Measurements from ENCODE around the gene PPP1R13B.

The PPP1R13B gene

GRCh38 chr14:103880348-103881267 is 33.2 kb upstream of the PPP1R13B start:
- peak; percentile 11 for DNase-seq

DNA sequence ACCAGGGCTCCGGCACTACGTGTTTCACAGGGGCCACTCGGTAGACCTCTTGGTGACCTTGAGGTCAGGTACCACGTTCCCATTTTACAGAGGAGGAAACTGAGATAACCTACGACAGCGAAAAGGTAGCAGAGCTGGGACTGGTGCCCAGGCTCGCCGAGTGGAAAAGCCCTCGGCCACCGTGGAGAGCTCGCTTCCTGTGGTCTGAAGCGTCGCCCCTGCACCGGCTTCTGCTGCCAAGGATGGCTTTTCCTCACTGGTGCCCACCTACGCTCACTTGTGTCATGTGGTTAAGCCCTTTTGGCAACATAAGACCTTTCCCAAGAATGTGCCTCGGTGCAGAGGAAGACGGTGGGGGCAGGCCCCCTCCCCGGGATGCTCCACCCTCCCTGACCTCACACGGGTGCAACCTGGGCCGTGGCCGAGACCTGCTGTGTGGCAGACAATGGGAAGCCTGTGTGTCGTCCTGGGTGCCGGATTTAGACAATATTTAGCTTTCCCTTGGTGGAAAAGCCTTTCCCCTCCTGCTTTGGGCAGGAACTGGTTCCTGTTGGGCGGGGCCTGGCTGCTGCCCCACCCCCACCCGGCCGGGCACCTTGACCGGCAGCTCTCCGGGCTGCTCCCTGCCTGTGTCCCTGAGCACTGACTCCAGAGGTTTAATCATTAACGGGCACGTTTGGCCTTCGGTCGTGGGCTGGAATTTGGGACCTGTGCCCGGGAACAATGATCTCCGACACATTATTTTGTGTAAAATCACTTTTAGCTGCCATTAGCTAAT is 32.4 kb upstream of the PPP1R13B start:
- DNase-seq, result no peak

- DNase-seq, result no peak
These were observed 31.8 kb upstream of the PPP1R13B start for GRCh38 chr14:103879118-103879569.

- no peak for DNase-seq
These were observed 30.8 kb upstream of the PPP1R13B start for GRCh38 chr14:103878180-103878579.

GRCh38 chr14:103875010-103875409 is 27.6 kb upstream of the PPP1R13B start:
- DNase-seq, result no peak

GRCh38 chr14:103872481-103873113 is 25.2 kb upstream of the PPP1R13B start:
- peak; percentile 36 for DNase-seq

DNA sequence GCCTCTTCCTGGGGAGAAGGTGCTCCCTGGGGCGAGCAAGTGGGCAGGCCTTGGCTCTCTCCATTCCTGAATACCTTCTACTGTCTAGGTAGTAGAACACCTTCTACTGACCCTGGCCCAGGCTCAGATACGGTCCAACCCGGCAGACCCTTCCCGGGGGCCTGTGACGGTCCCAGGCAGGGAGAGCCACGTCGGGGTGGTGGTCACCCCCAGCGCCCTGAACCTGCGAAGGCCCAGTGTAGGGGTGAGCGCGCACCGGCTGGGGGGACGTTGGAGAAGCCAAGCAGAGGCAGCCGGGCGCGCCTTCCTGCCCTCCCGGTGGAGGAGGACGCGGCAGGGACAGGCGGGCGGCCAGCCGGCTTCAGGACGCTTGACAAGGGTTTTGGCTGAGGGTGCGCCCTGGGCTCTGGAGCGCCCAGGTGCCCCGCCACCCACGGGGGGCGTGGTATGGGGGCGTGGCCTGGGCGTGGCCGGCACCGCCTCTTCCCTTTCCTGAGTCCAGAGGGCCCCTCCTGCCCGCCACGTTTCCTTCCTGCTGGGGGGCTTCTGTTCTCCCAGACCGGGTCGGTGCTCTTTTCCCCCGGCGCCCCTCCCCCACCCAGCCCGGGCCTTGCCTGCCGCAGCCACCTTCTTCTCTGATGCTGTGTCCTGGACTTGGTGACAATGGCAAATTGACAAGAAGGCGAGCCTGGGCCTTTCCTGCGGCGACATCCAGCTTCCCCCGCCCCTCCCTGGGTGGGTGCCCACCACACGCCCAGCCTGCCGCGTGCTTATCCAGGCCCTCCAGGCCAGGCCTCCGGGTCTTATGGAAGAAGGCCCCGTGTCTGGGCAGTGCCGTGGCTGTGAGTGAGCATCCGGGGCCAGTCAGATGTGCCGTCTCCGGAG is 24.5 kb upstream of the PPP1R13B start:
- peak; percentile 73 for DNase-seq

- no peak for DNase-seq
These were observed 23.7 kb upstream of the PPP1R13B start for GRCh38 chr14:103870891-103871595.

DNA sequence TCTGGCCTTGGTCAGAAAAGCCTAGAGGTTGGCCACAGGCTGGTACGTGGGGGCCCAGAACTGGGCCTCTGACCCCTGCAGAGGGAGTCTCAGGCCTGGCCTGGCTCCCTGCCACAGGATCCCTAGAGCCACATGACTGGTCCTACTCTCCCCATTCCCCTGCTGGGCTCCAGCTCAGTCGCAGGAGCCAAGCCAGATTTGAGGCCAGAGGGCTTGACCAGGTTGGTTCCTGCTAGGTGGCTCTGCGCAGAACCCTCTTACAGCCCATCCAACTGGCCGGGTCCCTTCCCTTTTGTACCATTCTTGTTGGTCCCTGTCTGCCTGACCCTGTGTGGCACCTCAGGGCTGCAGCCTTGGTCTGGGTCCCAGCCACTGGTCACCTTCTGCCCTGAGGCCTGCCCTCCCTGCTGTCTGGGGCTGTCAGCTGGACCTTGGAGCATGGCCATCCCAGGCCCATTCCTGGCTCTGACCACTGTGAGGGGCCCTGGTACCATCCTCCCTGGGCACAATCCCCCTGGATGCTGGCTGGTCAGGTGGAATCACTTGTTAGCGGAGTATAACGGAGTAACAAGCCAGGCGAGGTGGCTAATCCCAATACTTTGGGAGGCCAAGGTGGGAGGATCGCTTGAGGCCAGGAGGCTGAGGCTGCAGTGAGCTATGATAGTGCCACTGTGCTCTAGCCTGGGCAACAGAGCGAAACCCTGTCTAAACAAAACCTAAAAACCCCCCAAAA is 22.9 kb upstream of the PPP1R13B start:
- DNase-seq, result no peak

- no peak for DNase-seq
These were observed 22.2 kb upstream of the PPP1R13B start for GRCh38 chr14:103869406-103870143.

- DNase-seq, result no peak
These were observed 21.0 kb upstream of the PPP1R13B start for GRCh38 chr14:103868242-103868897.

- no peak for DNase-seq
These were observed 20.2 kb upstream of the PPP1R13B start for GRCh38 chr14:103867523-103867953.

GRCh38 chr14:103867020-103867419 is 19.6 kb upstream of the PPP1R13B start:
- DNase-seq, result no peak

- DNase-seq, result no peak
These were observed 15.9 kb upstream of the PPP1R13B start for GRCh38 chr14:103863245-103863644.

- no peak for DNase-seq
These were observed 15.0 kb upstream of the PPP1R13B start for GRCh38 chr14:103862393-103862782.

DNA sequence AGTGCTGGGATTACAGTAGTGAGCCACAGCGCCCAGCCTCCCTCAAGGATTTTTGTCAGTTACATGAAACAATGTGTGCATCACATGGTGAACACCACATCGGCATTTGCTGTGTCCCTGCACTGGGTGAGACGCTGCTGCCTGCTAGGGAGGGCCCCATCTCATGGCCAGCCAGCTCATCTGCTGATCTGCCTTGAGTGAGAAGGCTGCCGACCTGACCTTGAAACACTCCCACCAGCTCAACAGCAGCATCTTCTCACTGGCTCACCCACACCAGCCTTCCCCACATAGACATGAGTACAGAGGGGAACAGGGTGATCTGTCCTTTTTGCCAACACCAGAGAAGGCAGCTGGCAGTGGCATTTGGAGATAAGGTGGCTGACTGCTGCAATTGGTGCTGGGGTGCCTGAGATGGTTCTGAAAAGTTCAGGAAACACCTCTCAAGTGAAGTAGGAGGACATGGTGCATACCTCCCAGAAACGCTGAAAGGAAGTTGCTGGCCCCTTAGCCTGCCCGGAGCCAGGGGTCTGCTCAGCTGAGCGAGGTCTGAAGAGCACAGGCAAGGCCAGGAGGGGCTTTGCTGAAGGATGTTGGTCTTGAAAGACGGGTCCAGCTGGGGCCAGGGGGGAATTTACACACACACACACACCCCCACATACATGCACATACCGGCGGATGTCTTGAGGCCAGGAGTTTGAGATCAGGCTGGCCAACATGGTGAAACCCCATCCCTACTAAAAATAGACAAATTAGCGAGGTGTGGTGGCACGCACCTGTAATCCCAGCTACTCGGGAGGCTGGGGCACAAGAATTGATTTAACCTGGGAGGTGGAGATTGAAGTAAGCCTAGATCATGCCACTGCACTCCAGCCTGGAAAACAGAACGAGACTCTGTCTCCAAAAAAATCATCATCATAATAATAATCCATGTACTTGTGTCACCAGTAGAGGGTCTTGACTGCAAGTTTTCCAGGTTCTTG is 14.3 kb upstream of the PPP1R13B start:
- DNase-seq, result no peak

- DNase-seq, result no peak
These were observed 12.2 kb upstream of the PPP1R13B start for GRCh38 chr14:103859416-103860202.

Measured in CD4-positive, alpha-beta T cell treated with Interleukin-21 for 1 hour (primary cell).